Nephron (organoid): ENCODE measurements around the gene ZMIZ1.
A peak's percentile ranks its signal among the peaks of the same experiment; 100 is the strongest.

ENCODE experiments used
- H3K27ac Mint-ChIP-seq, 3 experiments: 2 replicates each; pipeline ENCODE4 v1.8.0; 2020; ENCODE audit warnings: mixed read lengths in 3 of 3, mild to moderate bottlenecking in 2 of 3, moderate library complexity in 1 of 3
- H3K27me3 Mint-ChIP-seq: 2 replicates; pipeline ENCODE4 v1.8.0; 2021; ENCODE audit warnings: low read depth, mild to moderate bottlenecking, moderate library complexity, mixed read lengths
- H3K36me3 Mint-ChIP-seq: 2 replicates; pipeline ENCODE4 v1.8.0; 2020; ENCODE audit warnings: low read depth, mixed read lengths
- H3K4me1 Mint-ChIP-seq: 2 replicates; pipeline ENCODE4 v1.8.0; 2020; ENCODE audit warnings: mixed read lengths
- H3K4me3 Mint-ChIP-seq, 3 experiments: 2 replicates each; pipeline ENCODE4 v1.8.0; 2020; ENCODE audit warnings: mild to moderate bottlenecking in 3 of 3, mixed read lengths in 3 of 3, moderate library complexity in 2 of 3
- H3K9me3 Mint-ChIP-seq: 2 replicates; pipeline ENCODE4 v1.8.0; 2020; ENCODE audit warnings: mixed read lengths
- TF ChIP-seq, protein P1 (sequence below), 3 experiments: fragments of 200-600 bp; sonication (generic); IDR thresholded peaks; one replicate each; pipeline ENCODE4 v1.5.0; 2021; ENCODE audit warnings: antibody characterized with exemption in 3 of 3; ENCODE audit not compliant: unreplicated experiment in 3 of 3

ZMIZ1 gene

DNA sequence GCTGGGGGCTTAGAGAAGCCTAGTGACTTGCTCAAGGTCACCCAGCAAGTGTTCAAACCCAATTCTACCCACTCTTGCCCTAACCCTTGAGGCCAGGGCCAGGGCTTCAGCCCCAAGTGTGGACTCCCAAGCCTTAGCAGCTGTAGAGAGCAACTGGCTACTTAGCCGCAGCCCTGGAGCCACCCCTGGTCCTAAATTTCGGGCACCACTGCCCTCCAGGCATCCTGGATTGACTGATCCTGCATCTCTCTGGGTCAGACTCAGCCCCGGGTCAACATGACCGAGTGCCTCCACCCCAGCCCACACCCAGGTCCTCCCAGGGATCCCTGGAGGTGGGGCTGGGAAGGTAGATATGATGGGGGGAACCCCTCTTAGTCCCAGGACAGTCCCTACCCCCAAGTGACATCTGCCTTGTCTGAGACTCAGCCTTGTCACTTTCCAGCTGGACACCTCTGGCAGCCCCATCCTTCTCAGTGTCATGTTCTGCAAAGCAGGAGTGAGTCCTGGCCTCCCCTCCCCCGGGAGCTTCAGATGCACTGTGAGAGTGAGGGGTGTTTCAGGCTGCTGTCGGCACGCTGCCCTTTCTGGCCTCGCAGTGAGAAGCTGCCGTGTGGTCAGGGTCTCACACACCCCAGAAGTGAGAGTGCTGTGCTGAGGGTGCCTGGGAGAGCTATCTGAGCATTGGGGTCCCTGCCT, 89.8 kb downstream of the ZMIZ1 start:
- TF ChIP-seq, protein P1, sequence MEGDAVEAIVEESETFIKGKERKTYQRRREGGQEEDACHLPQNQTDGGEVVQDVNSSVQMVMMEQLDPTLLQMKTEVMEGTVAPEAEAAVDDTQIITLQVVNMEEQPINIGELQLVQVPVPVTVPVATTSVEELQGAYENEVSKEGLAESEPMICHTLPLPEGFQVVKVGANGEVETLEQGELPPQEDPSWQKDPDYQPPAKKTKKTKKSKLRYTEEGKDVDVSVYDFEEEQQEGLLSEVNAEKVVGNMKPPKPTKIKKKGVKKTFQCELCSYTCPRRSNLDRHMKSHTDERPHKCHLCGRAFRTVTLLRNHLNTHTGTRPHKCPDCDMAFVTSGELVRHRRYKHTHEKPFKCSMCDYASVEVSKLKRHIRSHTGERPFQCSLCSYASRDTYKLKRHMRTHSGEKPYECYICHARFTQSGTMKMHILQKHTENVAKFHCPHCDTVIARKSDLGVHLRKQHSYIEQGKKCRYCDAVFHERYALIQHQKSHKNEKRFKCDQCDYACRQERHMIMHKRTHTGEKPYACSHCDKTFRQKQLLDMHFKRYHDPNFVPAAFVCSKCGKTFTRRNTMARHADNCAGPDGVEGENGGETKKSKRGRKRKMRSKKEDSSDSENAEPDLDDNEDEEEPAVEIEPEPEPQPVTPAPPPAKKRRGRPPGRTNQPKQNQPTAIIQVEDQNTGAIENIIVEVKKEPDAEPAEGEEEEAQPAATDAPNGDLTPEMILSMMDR (IDR thresholded peaks at IDR 0.05; ENCODE audit: unreplicated experiment in 3 of 3): no peak
- H3K9me3 Mint-ChIP-seq: no peaks in the 10 kb centered on the region
- H3K27me3 Mint-ChIP-seq: no peaks in the 10 kb centered on the region
- H3K4me1 Mint-ChIP-seq: peaks cover 41% of the 10 kb centered on the region
- peak overlapping the region; percentile 68 to 95 (median 90) for H3K27ac Mint-ChIP-seq
- H3K4me3 Mint-ChIP-seq: no peak overlapping the region
- peaks cover 9% of the 10 kb centered on the region for H3K36me3 Mint-ChIP-seq

DNA sequence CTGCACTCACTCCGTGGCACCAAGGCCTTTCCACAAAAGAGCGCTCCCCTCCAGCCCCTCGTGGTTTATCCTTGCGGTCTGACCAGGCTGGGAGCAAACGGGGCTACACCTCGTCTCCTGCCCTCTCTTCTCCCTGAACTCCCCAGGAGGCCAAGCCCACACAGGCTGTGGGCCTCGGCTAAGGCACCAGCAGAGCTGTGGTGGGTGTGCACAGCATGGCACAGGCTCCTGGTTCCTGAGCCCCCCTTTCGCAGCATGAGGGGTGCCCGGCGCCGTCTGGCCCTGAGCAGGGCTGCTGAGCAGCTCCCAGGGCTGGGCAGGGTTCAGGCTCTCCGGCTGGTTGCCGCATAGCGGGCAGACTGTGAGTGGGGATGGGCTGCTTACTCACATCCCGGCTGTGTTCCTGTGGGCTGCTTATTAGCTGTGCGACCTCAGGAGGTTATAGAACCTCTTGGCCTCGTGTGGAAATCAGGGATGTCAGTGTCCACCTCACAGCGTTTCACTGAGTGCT, 90.4 kb downstream of the ZMIZ1 start:
- H3K36me3 Mint-ChIP-seq: peaks cover 9% of the 10 kb centered on the region
- H3K27ac Mint-ChIP-seq: peak overlapping the region; percentile 68 to 95 (median 90)
- H3K4me1 Mint-ChIP-seq: peaks cover 46% of the 10 kb centered on the region
- no peak overlapping the region for H3K4me3 Mint-ChIP-seq
- H3K27me3 Mint-ChIP-seq: no peaks in the 10 kb centered on the region
- H3K9me3 Mint-ChIP-seq: no peaks in the 10 kb centered on the region
- TF ChIP-seq, protein P1 (IDR thresholded peaks at IDR 0.05; ENCODE audit: unreplicated experiment in 3 of 3): no peak

DNA sequence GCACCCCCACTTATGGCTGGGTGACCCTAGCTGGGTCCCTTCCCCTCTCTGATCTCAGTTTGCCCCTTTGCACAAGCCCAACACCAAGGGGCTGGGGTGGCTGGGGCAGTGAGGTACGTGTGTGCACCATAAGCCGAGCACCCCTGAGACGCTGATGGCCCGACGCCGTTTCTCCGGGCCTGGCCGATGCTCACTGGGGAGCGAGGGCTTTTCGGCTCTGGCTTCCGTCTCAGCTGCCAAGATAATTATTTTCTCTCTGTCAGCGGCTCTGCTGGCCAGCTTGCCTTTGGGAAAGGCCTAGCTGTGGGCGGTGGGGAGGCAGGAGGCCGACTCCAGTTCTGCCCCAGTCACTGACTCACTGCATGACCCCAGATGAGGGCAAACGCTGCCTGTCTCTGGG, 91.0 kb downstream of the ZMIZ1 start:
- Mint-ChIP-seq H3K36me3 (peaks cover 9% of the 10 kb centered on the region), H3K9me3 (no peaks in the 10 kb centered on the region), H3K4me3 (peak overlapping the region in 1 of 3 experiments; percentile 36), H3K4me1 (peaks cover 52% of the 10 kb centered on the region), H3K27me3 (no peaks in the 10 kb centered on the region), H3K27ac (peak overlapping the region; percentile 68 to 95 (median 90))
- TF ChIP-seq, protein P1 (IDR thresholded peaks at IDR 0.05; ENCODE audit: unreplicated experiment in 3 of 3): no peak

DNA sequence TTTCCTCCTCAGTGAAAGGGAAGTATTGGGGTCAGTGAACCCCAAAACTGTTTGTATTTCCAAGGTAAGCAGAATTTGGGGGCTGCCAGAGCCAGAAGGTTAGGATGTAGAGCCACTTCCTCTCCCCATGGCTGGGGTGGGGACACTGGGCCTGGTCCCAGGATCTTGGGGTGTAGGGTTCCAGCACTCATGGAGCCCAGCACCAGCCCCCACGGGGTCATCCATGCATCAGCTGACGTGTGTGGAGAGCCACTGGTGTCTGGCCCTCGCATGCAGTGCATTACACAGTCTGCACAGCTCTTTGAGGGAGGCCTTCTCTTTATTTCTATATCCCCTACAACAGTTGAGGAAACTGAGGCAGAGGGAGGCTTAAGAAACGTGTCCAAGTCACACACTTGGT, 91.4 kb downstream of the ZMIZ1 start:
- TF ChIP-seq, protein P1 (IDR thresholded peaks at IDR 0.05; ENCODE audit: unreplicated experiment in 3 of 3): no peak
- peaks cover 9% of the 10 kb centered on the region for H3K36me3 Mint-ChIP-seq
- no peaks in the 10 kb centered on the region for H3K9me3 Mint-ChIP-seq
- H3K27ac Mint-ChIP-seq: peak overlapping the region; percentile 68 to 95 (median 90)
- peaks cover 56% of the 10 kb centered on the region for H3K4me1 Mint-ChIP-seq
- no peak overlapping the region for H3K4me3 Mint-ChIP-seq
- H3K27me3 Mint-ChIP-seq: no peaks in the 10 kb centered on the region

DNA sequence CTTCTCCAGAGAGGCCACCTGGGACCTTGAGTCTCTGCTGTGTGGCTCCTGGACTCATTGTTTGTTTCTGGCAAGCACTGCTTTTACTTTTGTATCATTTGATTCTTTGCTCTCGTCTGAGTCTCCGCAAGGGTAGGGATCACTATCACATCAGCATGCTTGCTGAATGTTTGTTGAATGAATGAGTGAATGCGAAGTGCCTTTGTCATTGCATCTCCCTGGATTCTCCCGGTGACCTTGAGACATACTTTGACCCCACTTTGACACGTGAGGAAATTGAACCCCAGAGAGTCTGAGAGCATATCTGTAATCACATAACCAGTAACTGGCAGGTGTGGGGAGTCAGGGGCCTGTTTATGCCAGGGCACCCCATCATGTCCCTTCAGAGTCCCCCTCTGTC, 92.8 kb downstream of the ZMIZ1 start:
- H3K27me3 Mint-ChIP-seq: no peaks in the 10 kb centered on the region
- peak overlapping the region; percentile 34 to 62 (median 49) for H3K27ac Mint-ChIP-seq
- H3K9me3 Mint-ChIP-seq: no peaks in the 10 kb centered on the region
- peaks cover 9% of the 10 kb centered on the region for H3K36me3 Mint-ChIP-seq
- H3K4me3 Mint-ChIP-seq: no peak overlapping the region
- peaks cover 65% of the 10 kb centered on the region for H3K4me1 Mint-ChIP-seq
- TF ChIP-seq, protein P1 (IDR thresholded peaks at IDR 0.05; ENCODE audit: unreplicated experiment in 3 of 3): no peak

DNA sequence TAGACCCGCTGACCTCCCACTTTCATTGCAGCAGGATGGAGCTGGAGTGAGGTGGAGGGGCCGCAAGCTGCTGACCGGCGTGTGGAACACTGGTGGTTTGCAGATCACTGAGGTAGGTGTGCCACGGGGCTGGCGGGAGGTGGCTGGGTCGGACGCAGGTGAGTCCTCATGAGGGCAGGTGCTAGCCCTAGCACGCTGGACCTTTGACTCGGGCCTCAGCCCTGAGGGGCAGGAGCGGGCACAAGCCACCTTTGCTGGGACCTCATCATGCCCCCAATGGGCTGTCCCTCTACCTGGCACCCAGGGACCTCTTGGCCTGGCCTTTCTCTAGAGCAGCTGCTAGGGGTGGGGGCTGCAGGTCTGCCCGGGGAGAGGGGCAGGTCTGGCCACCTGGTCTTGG, 93.3 kb downstream of the ZMIZ1 start:
- H3K27me3 Mint-ChIP-seq: no peaks in the 10 kb centered on the region
- peaks cover 11% of the 10 kb centered on the region for H3K36me3 Mint-ChIP-seq
- TF ChIP-seq, protein P1 (IDR thresholded peaks at IDR 0.05; ENCODE audit: unreplicated experiment in 3 of 3): no peak

More for the DNA sequence above, 93.3 kb downstream of the ZMIZ1 start:
- no peak overlapping the region for H3K4me3 Mint-ChIP-seq
- no peak overlapping the region for H3K27ac Mint-ChIP-seq
- H3K9me3 Mint-ChIP-seq: no peaks in the 10 kb centered on the region
- peaks cover 65% of the 10 kb centered on the region for H3K4me1 Mint-ChIP-seq
